Testis (tissue), 2 donors: ENCODE measurements around the gene DNAJC15.

Source experiments
- POLR2A ChIP-seq: fragments of 450-650 bp; IDR thresholded peaks from one replicate; pipeline ENCODE4 v1.6.1; 2017; ENCODE audit warnings: antibody characterized with exemption, mild to moderate bottlenecking, moderate library complexity
- TF ChIP-seq, protein P1 (sequence below), 3 experiments: fragments of 450-650 bp in 2 of 3; fragments of 200-600 bp in 1 of 3; sonication (generic) in 1 of 3; IDR thresholded peaks; one replicate each; pipeline ENCODE4 v1.5.1; 2016 to 2019; ENCODE audit warnings: antibody characterized with exemption in 3 of 3, mild to moderate bottlenecking in 2 of 3, moderate library complexity in 1 of 3

DNA sequence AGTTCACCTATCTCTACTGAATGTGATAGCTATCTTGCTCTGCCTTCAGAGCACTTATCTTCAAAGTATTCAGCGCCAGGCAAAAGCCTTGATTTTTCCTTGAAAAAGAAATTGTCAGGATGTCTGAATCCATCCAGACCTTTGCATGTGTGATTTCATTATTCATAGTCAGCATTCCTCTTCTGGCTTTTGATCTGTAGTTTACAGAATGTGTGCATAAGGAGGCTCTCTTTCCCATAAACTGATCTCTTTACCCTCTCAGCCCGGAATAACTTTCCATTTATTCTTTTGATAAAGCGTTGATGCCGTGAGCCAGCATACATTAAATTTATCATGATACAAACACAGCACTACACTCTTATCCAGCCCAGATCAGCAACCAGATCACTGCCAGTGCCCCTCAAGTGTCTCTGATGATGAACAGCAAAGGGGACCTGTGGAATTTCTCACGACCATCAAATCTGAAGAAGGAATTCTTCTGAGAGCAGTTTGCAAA is 130.8 kb downstream of the DNAJC15 start:
- no peak for TF ChIP-seq POLR2A
- TF ChIP-seq, protein P1, sequence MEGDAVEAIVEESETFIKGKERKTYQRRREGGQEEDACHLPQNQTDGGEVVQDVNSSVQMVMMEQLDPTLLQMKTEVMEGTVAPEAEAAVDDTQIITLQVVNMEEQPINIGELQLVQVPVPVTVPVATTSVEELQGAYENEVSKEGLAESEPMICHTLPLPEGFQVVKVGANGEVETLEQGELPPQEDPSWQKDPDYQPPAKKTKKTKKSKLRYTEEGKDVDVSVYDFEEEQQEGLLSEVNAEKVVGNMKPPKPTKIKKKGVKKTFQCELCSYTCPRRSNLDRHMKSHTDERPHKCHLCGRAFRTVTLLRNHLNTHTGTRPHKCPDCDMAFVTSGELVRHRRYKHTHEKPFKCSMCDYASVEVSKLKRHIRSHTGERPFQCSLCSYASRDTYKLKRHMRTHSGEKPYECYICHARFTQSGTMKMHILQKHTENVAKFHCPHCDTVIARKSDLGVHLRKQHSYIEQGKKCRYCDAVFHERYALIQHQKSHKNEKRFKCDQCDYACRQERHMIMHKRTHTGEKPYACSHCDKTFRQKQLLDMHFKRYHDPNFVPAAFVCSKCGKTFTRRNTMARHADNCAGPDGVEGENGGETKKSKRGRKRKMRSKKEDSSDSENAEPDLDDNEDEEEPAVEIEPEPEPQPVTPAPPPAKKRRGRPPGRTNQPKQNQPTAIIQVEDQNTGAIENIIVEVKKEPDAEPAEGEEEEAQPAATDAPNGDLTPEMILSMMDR (IDR thresholded peaks at IDR 0.05), result no peak
